HS-5 (cell line): Measurements from ENCODE around the gene NOTCH3.

ENCODE experiments used
- DNase-seq: peaks from one replicate; pipeline ENCODE4 v3.0.0-alpha.2; 2012; ENCODE audit warnings: low read depth

Gene NOTCH3

GRCh38 chr19:15123031-15123890 lies 77.5 kb downstream of the NOTCH3 start:
- DNase-seq, result no peak

GRCh38 chr19:15122331-15123030 lies 78.3 kb downstream of the NOTCH3 start:
- no peak for DNase-seq

GRCh38 chr19:15120135-15121026 lies 80.4 kb downstream of the NOTCH3 start:
- DNase-seq, result no peak

DNA sequence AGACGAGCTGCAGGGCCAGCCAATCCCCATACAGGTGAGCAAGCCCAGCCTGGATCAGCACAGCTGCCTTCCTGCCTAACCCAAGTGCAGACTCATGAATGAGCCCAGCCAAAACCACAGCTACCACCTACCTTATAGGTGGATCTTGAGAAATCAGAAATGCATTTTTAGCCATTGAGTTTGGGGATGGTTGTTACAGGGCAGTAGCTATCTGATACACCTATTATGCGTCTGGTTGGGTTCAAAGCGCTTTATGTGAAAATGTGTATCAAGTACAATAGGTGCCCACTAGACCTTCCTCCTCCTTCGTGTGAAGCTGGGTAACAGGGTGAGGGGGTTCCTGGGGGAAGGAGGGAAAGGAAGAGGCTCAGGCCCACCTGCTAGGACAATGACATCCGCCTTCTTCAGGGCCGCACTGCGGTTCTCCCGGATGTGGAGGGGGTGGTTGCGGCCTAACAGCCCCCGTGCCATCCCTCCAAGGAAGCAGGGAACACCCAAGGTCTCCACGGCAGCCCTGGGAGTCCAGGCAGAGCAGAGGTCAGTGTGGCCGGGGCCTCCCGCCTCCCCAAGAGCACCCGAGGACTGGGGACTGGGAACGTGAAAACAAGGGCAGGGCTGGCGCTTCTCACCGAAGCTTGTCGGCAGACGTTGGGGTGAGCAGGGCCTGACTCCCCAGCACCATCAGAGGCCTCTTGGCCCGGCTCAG lies 81.9 kb downstream of the NOTCH3 start:
- DNase-seq, result no peak

DNA sequence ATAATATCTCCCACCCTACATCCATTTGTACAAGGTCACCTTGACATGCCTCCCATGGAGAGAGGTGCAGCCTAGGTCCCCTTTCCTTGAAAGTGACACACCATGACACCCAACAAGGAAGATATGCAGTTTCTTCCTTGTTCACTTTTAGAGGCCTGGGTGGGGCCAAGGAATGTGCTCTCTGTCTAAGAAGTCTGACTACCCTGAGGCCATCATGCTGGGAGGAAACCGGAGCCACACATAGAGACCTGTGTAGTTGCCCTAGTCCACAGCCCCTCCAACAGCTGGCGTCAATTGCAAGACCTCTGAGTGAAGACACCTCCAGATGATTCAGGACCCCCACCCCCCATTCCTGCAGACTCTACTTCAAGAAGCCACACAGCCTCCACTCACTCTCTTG lies 82.5 kb downstream of the NOTCH3 start:
- no peak for DNase-seq

GRCh38 chr19:15116856-15117255 lies 83.9 kb downstream of the NOTCH3 start:
- DNase-seq, result no peak

DNA sequence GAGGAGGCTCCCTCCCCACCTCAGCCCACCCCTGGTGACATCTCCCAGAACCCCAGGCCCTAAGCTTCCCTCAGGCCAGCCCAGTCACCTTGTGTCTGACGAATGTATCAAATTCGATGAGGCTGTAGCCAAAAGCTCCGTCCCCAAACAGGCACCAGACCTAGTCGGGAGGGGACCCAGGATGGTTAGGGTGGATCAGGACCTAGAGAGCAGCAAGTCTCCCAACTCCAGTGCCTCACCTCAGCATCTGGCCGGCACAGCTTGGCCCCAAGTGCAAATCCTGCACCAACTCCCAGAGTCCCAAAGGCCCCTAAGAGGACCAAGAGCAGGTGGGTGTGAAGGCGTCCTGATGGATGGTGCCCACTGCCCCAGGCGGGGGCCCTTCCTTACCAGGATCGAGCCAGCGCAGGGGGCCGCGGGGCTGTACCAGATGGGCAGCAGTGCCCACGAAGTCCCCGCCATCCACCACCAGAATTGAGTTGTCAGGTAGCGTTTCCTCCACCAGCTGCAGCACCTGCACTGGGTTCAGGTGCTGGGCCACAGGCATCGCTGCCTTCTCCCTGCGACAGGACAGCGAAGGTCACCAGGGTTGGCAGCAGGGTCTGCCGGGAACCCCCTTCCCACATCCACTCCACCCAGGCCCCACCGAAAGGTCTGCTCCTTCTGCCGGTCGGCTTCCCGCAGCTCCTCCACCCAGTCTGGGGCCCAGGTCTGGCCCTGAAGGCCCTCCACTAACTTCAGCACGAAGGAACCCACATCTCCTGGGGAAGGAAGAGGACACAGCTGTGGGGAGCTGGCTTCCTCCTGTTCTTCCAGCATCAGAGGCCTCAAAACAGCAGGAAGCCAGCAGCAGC lies 84.8 kb downstream of the NOTCH3 start:
- DNase-seq, result no peak

DNA sequence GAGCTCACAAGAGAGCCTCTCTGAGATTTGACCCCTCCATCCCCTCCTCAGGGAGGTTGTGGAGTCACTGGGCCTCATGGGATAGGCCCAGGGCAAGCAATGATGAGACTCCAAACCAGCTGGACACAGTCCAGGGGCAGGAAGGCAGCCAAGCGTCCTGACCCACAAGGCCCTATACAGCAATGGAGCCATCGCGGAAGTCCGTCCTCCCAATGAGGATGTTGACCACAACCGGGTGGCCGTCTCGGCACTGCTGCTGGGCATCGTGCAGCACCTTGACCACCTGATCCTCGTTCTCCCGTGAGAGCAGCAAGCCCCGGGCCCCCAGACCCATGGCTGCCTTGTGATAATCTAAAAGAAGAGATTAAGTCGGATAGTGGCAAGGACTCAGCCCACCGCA lies 85.7 kb downstream of the NOTCH3 start:
- no peak for DNase-seq

DNA sequence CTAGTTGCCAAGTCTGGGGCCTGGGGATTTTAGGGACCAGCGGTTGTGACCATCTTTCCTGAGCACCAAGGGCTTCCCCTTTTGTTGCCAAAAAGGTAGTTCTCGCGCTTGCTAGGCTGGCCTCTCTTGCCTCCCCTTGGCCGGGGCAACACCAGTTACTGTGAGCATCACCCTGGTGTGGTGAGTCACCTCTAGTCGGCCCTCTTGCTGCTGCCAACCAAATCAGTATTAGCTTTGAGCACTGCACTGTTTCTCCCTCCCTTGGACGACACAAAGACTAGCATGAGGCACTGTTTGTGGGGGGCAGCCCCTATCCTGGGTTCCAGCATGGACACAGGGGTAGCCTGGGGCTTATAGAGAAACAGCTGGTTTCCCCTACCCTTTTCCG lies 86.6 kb downstream of the NOTCH3 start:
- no peak for DNase-seq

DNA sequence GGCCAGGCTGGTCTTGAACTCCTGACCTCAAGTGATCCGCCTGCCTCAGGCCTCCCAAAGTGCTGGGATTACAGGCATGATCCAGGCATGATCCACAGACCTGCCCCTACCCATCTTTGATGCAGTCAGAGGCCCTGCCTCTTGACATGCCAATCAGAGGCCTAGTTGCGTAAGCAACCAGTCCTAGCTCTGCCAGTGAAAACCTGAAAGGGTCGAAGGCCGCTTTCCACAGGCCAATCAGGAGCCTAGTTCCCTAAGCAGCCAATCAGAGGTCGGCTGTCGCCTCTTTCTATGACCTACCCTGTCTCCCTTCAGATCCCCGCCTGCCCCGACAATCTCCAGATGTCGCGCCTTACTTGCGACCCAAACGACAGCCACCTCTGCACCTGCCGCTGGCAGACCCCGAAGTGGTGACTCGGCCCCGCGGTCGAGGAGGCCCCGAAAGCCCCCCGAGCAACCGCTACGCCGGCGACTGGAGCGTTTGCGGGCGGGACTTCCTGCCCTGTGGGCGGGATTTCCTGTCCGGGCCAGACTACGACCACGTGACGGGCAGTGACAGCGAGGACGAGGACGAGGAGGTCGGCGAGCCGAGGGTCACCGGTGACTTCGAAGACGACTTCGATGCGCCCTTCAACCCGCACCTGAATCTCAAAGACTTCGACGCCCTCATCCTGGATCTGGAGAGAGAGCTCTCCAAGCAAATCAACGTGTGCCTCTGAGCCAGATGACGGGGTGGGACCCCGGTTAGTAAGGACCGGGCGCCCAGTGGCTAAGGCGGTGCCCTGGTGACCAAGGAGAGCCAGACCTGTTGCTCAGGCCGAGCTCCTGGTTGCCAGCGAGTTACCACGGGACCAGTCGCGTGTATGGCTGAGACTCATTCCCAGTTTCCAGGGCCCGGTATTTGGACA lies 87.3 kb downstream of the NOTCH3 start:
- no peak for DNase-seq

- DNase-seq, result no peak
Measured at GRCh38 chr19:15112385-15112784, 88.4 kb downstream of the NOTCH3 start.

- DNase-seq, result no peak
Measured at GRCh38 chr19:15111758-15112157, 89.0 kb downstream of the NOTCH3 start.

GRCh38 chr19:15110418-15110815 lies 90.4 kb downstream of the NOTCH3 start:
- no peak for DNase-seq

GRCh38 chr19:15109768-15110417 lies 90.9 kb downstream of the NOTCH3 start:
- no peak for DNase-seq
